ENCODE data around the gene PDILT. TPM values are rescaled to one million over a fixed set of nuclear protein-coding genes. Genes with fewer than 3 reads are reported as not detected.
"Not testable (repeated sequence)": the region's sequence is repeated elsewhere in the genome, so short reads cannot be mapped to it uniquely, and the experiment has no call there.

Gene PDILT
- total RNA-seq, result not detected
- not detected for polyA plus RNA-seq
- not detected for total RNA-seq

- Mint-ChIP-seq H3K4me3 (no peak within 1 kb of the TSS), H3K27ac (no peak within 1 kb of the TSS), H3K27me3 (peaks cover 0 to 12% (median 0%) of the 10 kb centered on the region in 5 donors), H3K9me3 (peaks cover 0 to 1% (median 0%) of the 10 kb centered on the region in 11 donors), H3K36me3 (no peaks in the 10 kb centered on the region), H3K4me1 (no peaks in the 10 kb centered on the region)
- POLR2A ChIA-PET, result no interaction called here
- Histone ChIP-seq H3K4me3 (ENCODE audit: low read length) (no peak within 1 kb of the TSS), H3K9me3 (ENCODE audit: control insufficient read depth in 2 of 3, low read length in 3 of 3) (no peaks in the 10 kb centered on the region), H3K36me3 (ENCODE audit: control insufficient read depth in 2 of 3, insufficient read depth in 3 of 3, low read length in 3 of 3) (no peaks in the 10 kb centered on the region), H3K4me1 (ENCODE audit: control insufficient read depth in 2 of 2, insufficient read depth in 2 of 2, low read length in 2 of 2) (no peaks in the 10 kb centered on the region), H3K27me3 (ENCODE audit: control insufficient read depth in 2 of 2, insufficient read depth in 2 of 2, low read length in 2 of 2) (no peaks in the 10 kb centered on the region), H3K27ac (ENCODE audit: low read depth, low read length) (no peak within 1 kb of the TSS)
- CTCF ChIA-PET, result no interaction called here
- DNase-seq, result no peak
- intact Hi-C loops (cut with micrococcal nuclease), result no loop called here
- no peak for ATAC-seq
Observed at GRCh38 chr16:20404637-20405036, at the start of gene PDILT. Gene PDILT (minus strand): TSS chr16:20404737. CDS start chr16:20399300, 5,437 bp downstream.

- H3K4me3 Mint-ChIP-seq, result not testable (repeated sequence)
Observed at GRCh38 chr16:20453633-20454032, 49.1 kb upstream of the PDILT start.

GRCh38 chr16:20451364-20451763, 46.8 kb upstream of the PDILT start, which contains the start of gene ACSM2A:
Gene ACSM2A (plus strand): TSS chr16:20451521. CDS start chr16:20460115, 8,594 bp downstream.
- not testable (repeated sequence) for H3K9me3 Mint-ChIP-seq, H3K4me1 Mint-ChIP-seq, H3K4me3 Mint-ChIP-seq

More at GRCh38 chr16:20453633-20454032, 49.1 kb upstream of the PDILT start:
- H3K9me3 Mint-ChIP-seq; H3K27me3 ChIP-seq (ENCODE audit: control insufficient read depth in 2 of 2, insufficient read depth in 2 of 2, low read length in 2 of 2); H3K4me3 ChIP-seq (ENCODE audit: low read length); H3K4me1 ChIP-seq (ENCODE audit: control insufficient read depth in 2 of 2, insufficient read depth in 2 of 2, low read length in 2 of 2); POLR2A ChIA-PET; intact Hi-C loops (cut with micrococcal nuclease); H3K36me3 Mint-ChIP-seq; ATAC-seq; DNase-seq; H3K9me3 ChIP-seq (ENCODE audit: control insufficient read depth in 2 of 3, low read length in 3 of 3); H3K27me3 Mint-ChIP-seq; H3K27ac Mint-ChIP-seq; H3K4me1 Mint-ChIP-seq; H3K27ac ChIP-seq (ENCODE audit: low read depth, low read length); CTCF ChIA-PET; H3K36me3 ChIP-seq (ENCODE audit: control insufficient read depth in 2 of 3, insufficient read depth in 3 of 3, low read length in 3 of 3): not testable (repeated sequence)

GRCh38 chr16:20446652-20447393, 42.3 kb upstream of the PDILT start:
- H3K4me1 ChIP-seq (ENCODE audit: control insufficient read depth in 2 of 2, insufficient read depth in 2 of 2, low read length in 2 of 2); H3K27ac Mint-ChIP-seq; CTCF ChIA-PET; intact Hi-C loops (cut with micrococcal nuclease); H3K4me1 Mint-ChIP-seq; H3K27me3 ChIP-seq (ENCODE audit: control insufficient read depth in 2 of 2, insufficient read depth in 2 of 2, low read length in 2 of 2); ATAC-seq; H3K9me3 Mint-ChIP-seq; DNase-seq; H3K36me3 Mint-ChIP-seq; POLR2A ChIA-PET; H3K27ac ChIP-seq (ENCODE audit: low read depth, low read length); H3K4me3 ChIP-seq (ENCODE audit: low read length); H3K9me3 ChIP-seq (ENCODE audit: control insufficient read depth in 2 of 3, low read length in 3 of 3); H3K36me3 ChIP-seq (ENCODE audit: control insufficient read depth in 2 of 3, insufficient read depth in 3 of 3, low read length in 3 of 3); H3K4me3 Mint-ChIP-seq; H3K27me3 Mint-ChIP-seq: not testable (repeated sequence)

More at GRCh38 chr16:20451364-20451763, 46.8 kb upstream of the PDILT start, which contains the start of gene ACSM2A:
- ATAC-seq; H3K4me1 ChIP-seq (ENCODE audit: control insufficient read depth in 2 of 2, insufficient read depth in 2 of 2, low read length in 2 of 2); DNase-seq; H3K27ac Mint-ChIP-seq; H3K9me3 ChIP-seq (ENCODE audit: control insufficient read depth in 2 of 3, low read length in 3 of 3); CTCF ChIA-PET; H3K4me3 ChIP-seq (ENCODE audit: low read length); H3K27me3 Mint-ChIP-seq; POLR2A ChIA-PET; intact Hi-C loops (cut with micrococcal nuclease); H3K27ac ChIP-seq (ENCODE audit: low read depth, low read length); H3K36me3 Mint-ChIP-seq; H3K27me3 ChIP-seq (ENCODE audit: control insufficient read depth in 2 of 2, insufficient read depth in 2 of 2, low read length in 2 of 2); H3K36me3 ChIP-seq (ENCODE audit: control insufficient read depth in 2 of 3, insufficient read depth in 3 of 3, low read length in 3 of 3): not testable (repeated sequence)

GRCh38 chr16:20441859-20442258, 37.3 kb upstream of the PDILT start:
- ATAC-seq; H3K4me1 Mint-ChIP-seq; H3K9me3 ChIP-seq (ENCODE audit: control insufficient read depth in 2 of 3, low read length in 3 of 3); H3K4me3 ChIP-seq (ENCODE audit: low read length); H3K36me3 ChIP-seq (ENCODE audit: control insufficient read depth in 2 of 3, insufficient read depth in 3 of 3, low read length in 3 of 3); POLR2A ChIA-PET; H3K27ac ChIP-seq (ENCODE audit: low read depth, low read length); H3K36me3 Mint-ChIP-seq; intact Hi-C loops (cut with micrococcal nuclease); DNase-seq; H3K4me1 ChIP-seq (ENCODE audit: control insufficient read depth in 2 of 2, insufficient read depth in 2 of 2, low read length in 2 of 2); CTCF ChIA-PET; H3K27me3 ChIP-seq (ENCODE audit: control insufficient read depth in 2 of 2, insufficient read depth in 2 of 2, low read length in 2 of 2); H3K4me3 Mint-ChIP-seq; H3K9me3 Mint-ChIP-seq; H3K27me3 Mint-ChIP-seq; H3K27ac Mint-ChIP-seq: not testable (repeated sequence)

GRCh38 chr16:20441191-20441590, 36.7 kb upstream of the PDILT start:
- Histone ChIP-seq H3K4me1 (ENCODE audit: control insufficient read depth in 2 of 2, insufficient read depth in 2 of 2, low read length in 2 of 2) (no peaks in the 10 kb centered on the region), H3K27me3 (ENCODE audit: control insufficient read depth in 2 of 2, insufficient read depth in 2 of 2, low read length in 2 of 2) (no peaks in the 10 kb centered on the region), H3K9me3 (ENCODE audit: control insufficient read depth in 2 of 3, low read length in 3 of 3) (no peaks in the 10 kb centered on the region), H3K4me3 (ENCODE audit: low read length) (no peak overlapping the region), H3K36me3 (ENCODE audit: control insufficient read depth in 2 of 3, insufficient read depth in 3 of 3, low read length in 3 of 3) (no peaks in the 10 kb centered on the region), H3K27ac (ENCODE audit: low read depth, low read length) (no peak overlapping the region)
- no peak overlapping the region for H3K27ac Mint-ChIP-seq
- H3K27me3 Mint-ChIP-seq, result peaks cover 0 to 8% (median 2%) of the 10 kb centered on the region in 5 donors
- no peak overlapping the region for H3K4me3 Mint-ChIP-seq
- ChIA-PET CTCF (no interaction called here), POLR2A (no interaction called here)
- intact Hi-C loops (cut with micrococcal nuclease), result no loop called here
- DNase-seq, result no peak
- ATAC-seq, result no peak
- H3K36me3 Mint-ChIP-seq, result no peaks in the 10 kb centered on the region
- H3K9me3 Mint-ChIP-seq, result peaks cover 0 to under 1% (median 0%) of the 10 kb centered on the region in 11 donors
- H3K4me1 Mint-ChIP-seq, result no peaks in the 10 kb centered on the region

- H3K9me3 ChIP-seq (ENCODE audit: control insufficient read depth in 2 of 3, low read length in 3 of 3); CTCF ChIA-PET; POLR2A ChIA-PET; H3K27ac Mint-ChIP-seq; H3K27ac ChIP-seq (ENCODE audit: low read depth, low read length); H3K4me1 ChIP-seq (ENCODE audit: control insufficient read depth in 2 of 2, insufficient read depth in 2 of 2, low read length in 2 of 2); H3K4me1 Mint-ChIP-seq; H3K27me3 ChIP-seq (ENCODE audit: control insufficient read depth in 2 of 2, insufficient read depth in 2 of 2, low read length in 2 of 2); H3K9me3 Mint-ChIP-seq; H3K27me3 Mint-ChIP-seq; H3K36me3 Mint-ChIP-seq; H3K4me3 ChIP-seq (ENCODE audit: low read length); H3K36me3 ChIP-seq (ENCODE audit: control insufficient read depth in 2 of 3, insufficient read depth in 3 of 3, low read length in 3 of 3); H3K4me3 Mint-ChIP-seq; ATAC-seq; intact Hi-C loops (cut with micrococcal nuclease); DNase-seq: not testable (repeated sequence)
Observed at GRCh38 chr16:20440731-20441130, 36.2 kb upstream of the PDILT start.

Data from naive thymus-derived CD4-positive, alpha-beta T cell (primary cell).